GM19468 (cell line): Measurements from ENCODE around the gene CNOT9.
"Not testable (repeated sequence)": the region's sequence is repeated elsewhere in the genome, so short reads cannot be mapped to it uniquely, and the experiment has no call there.

Source experiments
- ATAC-seq: cut with Tn5 transposase; IDR thresholded peaks from one replicate; pipeline ENCODE4 v1.9.1; 2021; ENCODE audit warnings: mild to moderate bottlenecking, moderate library complexity, moderate number of reproducible peaks; ENCODE audit not compliant: unreplicated experiment; ENCODE audit errors: extremely low read depth

The CNOT9 gene

DNA sequence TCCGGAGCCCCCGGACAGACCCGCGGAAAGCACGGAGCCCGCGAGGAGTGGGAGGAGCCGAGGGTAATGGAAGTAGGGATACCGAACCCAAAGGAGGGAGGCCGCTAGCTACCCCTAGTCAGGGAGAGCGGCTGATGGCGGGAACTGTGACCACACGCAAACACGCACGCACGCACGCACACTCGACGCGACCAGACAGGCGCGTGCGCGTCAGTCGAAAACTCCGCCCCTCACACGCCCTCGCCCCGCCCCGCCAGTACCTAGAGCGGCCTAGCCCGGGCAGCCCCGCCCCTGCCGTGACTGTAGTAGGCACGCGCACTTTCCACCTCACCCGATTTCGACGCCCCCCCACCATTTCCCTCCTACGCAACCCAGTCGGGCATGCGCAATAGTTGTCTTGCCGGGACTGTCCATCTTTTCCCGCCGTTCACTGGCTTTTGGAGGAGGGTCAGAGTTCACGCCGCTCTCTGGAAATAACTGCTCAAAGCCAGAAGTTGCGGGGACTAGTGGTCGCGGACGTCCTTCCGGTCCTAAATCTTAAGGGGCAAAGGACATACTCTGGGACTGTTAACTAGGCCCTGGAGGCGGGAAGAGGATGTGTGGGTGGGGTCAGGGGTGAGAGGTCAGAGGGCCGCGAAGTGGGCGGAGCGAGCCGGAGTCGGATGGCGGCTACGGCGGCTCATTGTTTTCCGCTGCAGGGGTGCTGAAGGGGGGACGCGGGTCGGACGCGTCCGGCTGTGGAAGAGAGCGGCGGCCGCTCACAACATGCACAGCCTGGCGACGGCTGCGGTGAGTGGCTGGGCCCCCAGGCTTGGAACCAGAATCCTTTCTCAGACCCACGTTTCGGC lies at the start of gene CNOT9, which contains the start of gene USP37:
Gene CNOT9 (plus strand): TSS at position 650 of the 848 bp plus-strand sequence. CDS start 116 bp downstream, at position 766.
Gene USP37 (minus strand): TSS at position 162 of the 848 bp plus-strand sequence. CDS start 9,698 bp downstream, outside the sequence.
- ATAC-seq = peak; percentile 60

GRCh38 chr2:218518876-218519275 lies 49.8 kb upstream of the CNOT9 start:
- no peak for ATAC-seq

DNA sequence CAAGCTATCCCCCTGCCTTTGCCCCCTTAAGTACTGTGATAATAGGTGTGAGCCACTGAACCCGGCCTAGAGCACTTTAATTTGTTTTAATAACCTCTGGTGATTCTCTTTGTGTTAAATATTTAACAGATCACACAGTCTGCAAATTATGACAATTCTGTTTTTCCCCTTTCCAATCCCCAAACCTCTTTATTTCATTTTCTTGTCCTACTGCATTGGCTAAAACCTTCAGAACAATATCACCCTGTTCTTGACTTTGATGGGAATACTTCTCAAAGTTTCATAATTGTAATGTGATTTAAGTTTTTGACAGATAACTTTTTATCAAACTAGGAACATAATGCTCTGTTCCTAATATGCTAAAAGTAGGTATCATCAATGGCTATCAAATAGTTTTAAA lies 45.0 kb upstream of the CNOT9 start:
- ATAC-seq = no peak

DNA sequence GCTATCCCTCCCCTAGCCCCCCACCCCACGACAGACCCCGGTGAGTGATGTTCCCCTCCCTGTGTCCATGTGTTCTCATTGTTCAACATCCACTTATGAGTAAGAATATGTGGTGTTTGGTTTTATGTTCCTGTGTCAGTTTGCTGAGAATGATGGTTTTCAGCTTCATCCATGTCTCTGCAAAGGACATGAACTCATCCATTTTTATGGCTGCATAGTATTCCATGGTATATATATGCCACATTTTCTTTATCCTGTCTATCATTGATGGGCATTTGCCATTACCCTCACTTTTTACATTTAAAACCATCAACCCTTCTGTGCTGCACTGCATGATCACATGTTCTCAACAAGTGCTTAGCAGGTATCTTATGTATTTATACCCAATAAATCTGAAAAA lies 40.2 kb upstream of the CNOT9 start:
- ATAC-seq = not testable (repeated sequence)

- ATAC-seq = no peak
Measured at GRCh38 chr2:218529990-218530389, 38.6 kb upstream of the CNOT9 start.

GRCh38 chr2:218536804-218537494 lies 31.7 kb upstream of the CNOT9 start:
- ATAC-seq = no peak

DNA sequence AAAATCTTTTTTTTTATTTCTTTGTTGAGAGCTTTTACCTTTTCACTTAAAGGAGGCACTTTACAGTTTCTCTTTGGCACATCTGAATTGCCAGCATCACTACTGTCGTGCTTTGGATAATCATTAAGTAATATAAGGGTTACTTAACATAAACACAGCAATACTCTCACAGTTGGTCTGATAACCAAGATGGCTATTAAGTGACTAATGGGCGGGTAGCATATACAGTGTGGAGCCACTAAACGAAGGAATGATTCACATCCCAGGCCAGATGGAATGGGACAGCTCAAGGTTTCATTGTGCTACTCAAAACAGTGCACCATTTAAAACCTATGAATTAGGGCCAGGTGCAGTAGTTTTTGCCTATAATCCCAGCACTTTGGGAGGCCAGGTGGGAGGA lies 28.6 kb upstream of the CNOT9 start:
- no peak for ATAC-seq

- ATAC-seq = no peak
Measured at GRCh38 chr2:218546012-218546411, 22.6 kb upstream of the CNOT9 start.

DNA sequence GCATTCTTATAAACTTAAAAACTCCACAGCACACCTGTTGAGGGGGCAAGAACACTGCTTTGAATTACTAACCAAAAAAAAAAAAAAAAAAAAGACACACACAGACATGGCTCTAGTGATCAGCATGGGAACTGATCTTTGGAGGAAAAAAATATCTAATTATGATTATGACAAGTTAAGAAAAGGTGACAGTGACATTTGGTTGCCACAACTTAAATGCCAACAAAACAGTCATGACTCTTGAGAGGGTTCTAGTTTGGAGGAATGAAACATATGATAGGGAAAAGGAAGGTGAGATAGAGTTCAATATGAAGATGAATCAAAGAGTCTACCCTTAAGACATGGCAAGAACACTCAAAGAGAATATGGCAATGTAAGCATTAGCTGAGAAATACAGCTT lies 21.1 kb upstream of the CNOT9 start:
- ATAC-seq = no peak

DNA sequence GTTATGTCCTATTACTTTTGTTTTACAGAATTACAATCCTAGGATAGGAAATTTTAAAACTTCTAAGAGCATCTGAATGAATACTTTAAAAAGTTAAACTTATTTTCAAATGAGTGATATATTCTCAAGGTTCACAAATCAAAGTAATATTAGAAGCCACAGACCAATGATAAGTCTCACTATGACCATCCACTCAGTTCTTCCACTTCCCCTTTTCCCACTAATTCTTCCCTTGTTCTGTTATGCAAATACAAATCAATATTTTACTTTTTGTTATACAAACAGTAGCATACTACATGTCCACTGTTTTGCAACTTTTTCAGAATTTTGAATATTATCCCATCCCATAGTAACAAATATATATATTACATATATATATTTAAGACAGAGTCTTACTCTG lies 20.7 kb upstream of the CNOT9 start:
- no peak for ATAC-seq

DNA sequence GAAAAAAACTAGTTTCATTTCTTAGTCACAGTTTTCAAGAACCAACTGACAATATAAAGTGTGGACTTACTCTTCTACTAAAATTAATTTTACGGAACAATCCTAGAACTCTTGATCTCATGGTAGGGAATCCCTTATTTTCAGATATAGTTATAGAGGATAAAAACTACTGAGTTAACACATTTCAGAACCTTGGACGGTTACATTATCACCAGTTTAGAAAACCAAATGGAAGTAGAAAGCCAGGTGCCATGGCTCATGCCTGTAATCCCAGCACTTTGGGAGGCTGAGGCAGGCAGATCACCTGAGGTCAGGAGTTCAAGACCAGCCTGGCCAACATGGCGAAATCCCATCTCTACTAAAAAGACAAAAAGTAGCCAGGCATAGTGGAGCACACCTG lies 14.4 kb upstream of the CNOT9 start:
- ATAC-seq = not testable (repeated sequence)

DNA sequence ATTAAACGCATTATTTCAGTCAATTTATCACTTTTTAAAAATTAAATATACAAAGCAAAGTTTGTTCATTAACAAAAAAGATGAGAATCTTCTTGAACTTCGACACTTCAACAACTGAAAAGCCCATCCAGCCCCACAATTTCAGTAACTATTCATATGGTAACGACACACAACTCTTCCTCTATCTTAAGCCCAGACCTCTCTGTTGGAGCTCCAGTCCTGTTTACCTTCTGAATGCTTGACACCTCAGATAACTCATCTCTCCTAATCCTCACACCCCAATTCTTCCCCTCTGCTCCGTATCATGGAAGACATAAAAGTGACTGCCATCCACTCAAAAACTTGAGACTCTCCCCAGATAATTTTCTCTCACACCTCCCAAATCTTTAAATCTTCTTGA lies 13.1 kb upstream of the CNOT9 start:
- no peak for ATAC-seq

DNA sequence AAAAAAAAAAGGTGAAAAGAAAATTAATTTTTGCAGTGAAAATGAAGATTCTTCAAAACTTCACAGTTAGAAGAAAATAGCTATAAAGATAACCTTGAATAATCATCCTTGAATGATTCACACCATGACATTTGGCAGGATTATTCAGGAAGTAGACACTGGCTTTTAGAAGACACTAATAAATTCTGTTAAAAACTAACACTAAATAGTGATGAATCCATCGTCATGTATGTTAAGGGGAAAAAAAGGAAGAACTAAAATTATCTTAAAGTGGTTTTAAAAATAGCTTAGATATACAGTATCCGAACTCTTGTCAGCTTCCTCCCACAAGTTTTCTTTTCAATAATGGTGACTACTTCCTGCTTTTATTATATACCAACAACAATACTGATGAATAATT lies 10.7 kb upstream of the CNOT9 start:
- no peak for ATAC-seq

GRCh38 chr2:218558986-218559385 lies 9.7 kb upstream of the CNOT9 start:
- no peak for ATAC-seq

DNA sequence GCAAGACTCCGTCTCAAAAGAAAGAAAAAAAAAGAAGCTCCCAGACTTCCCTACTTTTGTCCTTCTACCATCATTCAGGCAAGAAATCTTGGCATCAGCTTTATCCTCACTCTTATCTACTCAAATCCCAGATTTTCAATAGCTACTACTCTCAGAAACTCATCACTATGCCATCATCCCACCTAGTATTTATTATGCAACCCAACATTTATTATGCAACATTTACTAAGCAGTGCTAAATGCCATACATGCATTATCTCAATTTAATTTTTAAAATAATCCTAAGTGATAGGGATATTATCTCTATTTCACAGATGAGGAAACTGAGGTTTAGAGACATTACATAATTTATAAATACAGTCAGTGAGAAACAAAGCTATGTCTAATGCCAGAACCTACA lies 4.6 kb upstream of the CNOT9 start:
- ATAC-seq = no peak

- no peak for ATAC-seq
Measured at GRCh38 chr2:218566296-218566695, 2.3 kb upstream of the CNOT9 start.

DNA sequence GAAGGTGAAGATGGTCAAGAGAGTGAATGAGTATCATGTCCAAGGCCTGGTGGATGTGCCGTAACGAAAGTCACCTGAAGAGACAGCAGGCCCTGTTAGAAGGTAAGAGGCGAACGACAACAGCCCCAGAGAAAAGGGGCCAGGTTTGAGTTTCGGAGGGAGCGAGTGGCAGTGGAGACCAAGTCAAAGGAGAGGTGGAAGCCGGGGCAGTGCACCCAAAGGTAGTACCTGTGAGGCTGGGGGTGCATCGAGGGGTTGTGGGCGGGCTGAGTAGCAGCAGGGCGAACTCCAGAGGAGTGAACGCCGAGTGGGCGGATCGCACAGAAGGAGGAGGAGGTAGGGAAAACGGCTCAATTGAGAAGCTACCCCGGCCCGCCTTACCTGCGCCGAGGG lies 846 bp upstream of the CNOT9 start:
- ATAC-seq = peak; percentile 20

- ATAC-seq = no peak
Measured at GRCh38 chr2:218569038-218569431, 396 bp downstream of the CNOT9 start.

- no peak for ATAC-seq
Measured at GRCh38 chr2:218569661-218570500, 1.2 kb downstream of the CNOT9 start.

- no peak for ATAC-seq
Measured at GRCh38 chr2:218570850-218571249, 2.2 kb downstream of the CNOT9 start.

DNA sequence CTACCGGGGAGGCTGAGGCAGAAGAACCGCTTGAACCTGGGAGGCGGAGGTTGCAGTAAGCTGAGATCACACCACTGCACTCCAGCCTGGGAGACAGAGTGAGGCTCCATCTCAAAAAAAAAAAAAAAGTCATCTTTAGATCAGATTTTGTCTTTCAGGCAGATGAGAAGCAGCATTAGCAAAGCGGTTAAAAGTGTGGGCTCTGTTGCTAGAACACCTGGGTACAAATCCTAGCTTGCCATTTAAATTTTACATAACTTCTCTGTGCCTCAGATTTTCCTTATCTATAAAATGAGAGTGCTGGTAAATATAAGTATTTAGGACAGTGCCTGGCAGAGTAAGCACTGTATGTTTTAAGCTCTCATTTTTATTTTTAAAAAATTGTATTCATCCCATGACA lies 8.2 kb downstream of the CNOT9 start:
- no peak for ATAC-seq
